HG03378 (cell line): ENCODE results near the gene APBB2.
"Not testable (repeated sequence)": the region's sequence is repeated elsewhere in the genome, so short reads cannot be mapped to it uniquely, and the experiment has no call there.

Experiments used
- ATAC-seq: cut with Tn5 transposase; IDR thresholded peaks from one replicate; pipeline ENCODE4 v1.9.1; 2021; ENCODE audit warnings: mild to moderate bottlenecking, moderate library complexity; ENCODE audit not compliant: unreplicated experiment

Gene APBB2

DNA sequence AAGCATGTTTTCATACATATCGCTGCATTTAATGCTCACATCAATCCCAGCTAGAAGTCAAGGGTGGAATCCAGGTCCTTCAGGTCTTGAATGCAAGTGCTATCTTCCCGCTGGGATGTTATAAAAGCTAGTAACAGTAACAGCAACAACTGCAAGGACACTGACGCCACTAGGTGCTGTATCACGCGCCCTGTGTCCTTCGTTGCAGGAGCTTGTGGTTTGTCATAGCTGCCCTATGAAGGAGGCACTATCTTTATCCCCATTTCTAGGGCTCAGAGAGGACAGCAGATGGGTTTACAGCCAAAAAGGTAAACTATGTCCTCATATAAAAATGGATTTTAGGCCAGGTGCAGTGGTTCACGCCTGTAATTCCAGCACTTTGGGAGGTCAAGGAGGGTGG is 261.7 kb downstream of the APBB2 start:
- ATAC-seq: no peak

- ATAC-seq: no peak
Observed at GRCh38 chr4:40952217-40952616, 262.1 kb downstream of the APBB2 start.

- no peak for ATAC-seq
Observed at GRCh38 chr4:40951026-40951425, 263.3 kb downstream of the APBB2 start.

- no peak for ATAC-seq
Observed at GRCh38 chr4:40949358-40950100, 264.8 kb downstream of the APBB2 start.

DNA sequence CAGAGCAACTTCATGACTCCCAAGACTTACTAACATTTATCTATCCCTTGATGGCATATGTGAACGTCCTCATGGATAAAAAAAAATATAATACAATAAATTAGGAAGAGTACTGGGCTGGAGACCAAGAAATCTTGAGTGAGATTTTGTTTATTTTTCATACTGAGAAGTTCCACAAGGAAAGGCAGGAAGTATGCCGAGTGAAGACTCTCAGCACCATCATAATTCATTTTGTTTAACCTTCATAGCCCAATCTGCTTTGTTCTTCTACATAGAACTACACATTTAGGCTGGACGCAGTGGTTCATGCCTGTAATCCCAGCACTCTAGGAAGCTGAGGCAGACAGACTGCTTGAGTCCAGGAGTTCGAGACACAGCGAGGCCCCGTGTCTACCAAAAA is 266.3 kb downstream of the APBB2 start:
- ATAC-seq: no peak

- no peak for ATAC-seq
Observed at GRCh38 chr4:40946652-40947051, 267.7 kb downstream of the APBB2 start.

DNA sequence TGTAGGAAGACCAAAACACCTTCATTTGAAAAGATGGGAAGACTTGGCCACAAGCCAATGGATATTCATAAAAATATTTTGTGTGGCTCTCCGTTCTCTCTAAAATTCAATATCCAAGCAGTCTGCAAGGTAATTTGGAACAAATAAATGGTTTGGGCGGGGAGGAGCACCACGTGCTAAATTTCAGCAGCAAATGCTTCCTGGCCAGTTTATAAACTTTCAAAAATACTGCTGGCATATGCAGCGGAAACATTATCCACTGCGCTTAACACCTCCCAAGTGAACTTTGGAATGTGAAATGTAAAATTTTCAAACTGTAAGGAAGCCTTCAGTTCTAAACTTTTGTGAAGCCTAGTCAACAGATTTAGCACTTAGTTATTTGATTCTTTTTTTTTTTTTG is 273.6 kb downstream of the APBB2 start:
- no peak for ATAC-seq

DNA sequence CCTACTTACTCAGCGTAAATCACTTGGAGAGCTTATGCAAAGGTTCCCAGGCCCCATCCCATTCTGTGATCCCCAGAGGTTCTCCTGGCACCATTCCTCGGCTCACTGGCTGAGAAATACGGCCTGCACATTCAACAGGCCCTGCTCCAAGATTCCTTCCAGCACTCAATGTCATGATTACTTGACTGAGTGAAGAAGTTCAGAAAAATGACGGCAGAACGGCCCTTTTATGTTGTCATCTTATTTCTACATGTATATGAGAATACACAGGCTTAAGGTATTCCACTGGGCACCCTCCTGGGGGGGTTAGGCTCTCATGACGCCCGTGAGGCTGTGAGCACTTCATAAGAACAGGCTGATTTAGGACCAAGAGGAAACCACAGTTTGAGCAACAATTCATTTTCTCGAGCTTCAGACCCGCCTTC is 274.0 kb downstream of the APBB2 start:
- ATAC-seq: no peak

- no peak for ATAC-seq
Observed at GRCh38 chr4:40939856-40940255, 274.5 kb downstream of the APBB2 start.

GRCh38 chr4:40938337-40938736 is 276.0 kb downstream of the APBB2 start:
- ATAC-seq: no peak

DNA sequence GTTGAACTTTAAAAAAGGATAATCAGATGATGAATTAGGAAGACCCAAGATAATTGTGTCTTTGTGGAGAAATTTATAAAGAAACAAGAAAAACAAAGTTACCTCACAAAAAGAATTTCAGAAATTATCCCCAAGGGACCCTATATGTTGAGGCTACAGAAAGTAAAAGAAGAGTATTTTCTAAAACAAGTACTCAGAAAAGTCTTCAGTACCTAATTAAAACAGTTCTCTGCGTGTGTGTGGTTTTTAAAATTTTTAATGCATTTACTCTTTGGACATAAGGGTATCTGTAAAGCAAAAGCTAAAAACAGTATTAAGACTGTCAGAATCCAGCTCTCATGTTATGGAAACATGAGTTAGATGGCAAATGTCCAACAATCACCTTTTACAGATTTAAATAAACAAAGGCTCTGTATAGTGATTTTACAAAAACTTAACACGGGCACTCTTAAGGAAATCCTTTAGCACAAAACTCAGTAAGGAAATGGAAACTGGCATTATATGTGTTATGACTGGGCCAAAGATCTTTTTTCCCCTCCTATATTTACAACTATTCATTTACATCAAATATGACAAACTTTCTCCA is 277.1 kb downstream of the APBB2 start:
- ATAC-seq: no peak

DNA sequence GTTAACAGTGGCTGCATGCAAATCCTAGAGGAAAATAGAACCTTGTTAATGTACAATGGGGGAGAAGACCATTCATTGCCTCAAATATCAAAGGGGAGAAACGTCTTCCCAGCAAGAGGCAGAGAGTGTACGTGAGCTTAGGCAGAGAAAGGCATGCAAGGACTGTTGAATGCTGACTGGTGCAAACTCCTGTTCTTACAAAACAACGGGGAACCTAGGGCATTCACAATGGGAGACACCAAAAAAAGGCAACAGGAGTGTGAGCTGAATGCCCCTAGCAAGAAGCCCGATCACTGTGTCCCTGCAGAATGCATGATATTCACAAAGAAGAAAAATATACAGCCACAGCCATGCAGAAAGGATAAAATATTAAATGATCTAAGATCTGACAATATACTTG is 279.7 kb downstream of the APBB2 start:
- no peak for ATAC-seq

GRCh38 chr4:40933272-40934053 is 280.9 kb downstream of the APBB2 start:
- ATAC-seq: no peak

DNA sequence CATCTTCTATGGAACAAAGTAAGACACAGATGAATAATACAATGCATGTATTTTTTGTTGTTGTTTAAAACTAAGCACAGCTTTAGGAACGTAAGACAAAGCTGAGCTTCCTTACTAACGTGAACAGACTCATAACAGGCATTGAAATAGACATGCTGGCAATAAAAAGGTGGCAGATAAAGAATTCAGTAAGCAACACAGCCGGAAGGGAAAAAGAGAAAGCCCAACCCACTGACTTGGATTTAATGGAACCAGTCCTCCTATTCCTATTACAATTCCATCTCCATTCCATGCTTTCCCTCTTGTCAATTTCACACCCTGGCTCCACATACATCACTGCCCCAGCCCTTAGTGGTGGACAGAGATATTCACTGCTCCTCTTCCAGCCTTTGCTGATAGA is 282.5 kb downstream of the APBB2 start:
- no peak for ATAC-seq

DNA sequence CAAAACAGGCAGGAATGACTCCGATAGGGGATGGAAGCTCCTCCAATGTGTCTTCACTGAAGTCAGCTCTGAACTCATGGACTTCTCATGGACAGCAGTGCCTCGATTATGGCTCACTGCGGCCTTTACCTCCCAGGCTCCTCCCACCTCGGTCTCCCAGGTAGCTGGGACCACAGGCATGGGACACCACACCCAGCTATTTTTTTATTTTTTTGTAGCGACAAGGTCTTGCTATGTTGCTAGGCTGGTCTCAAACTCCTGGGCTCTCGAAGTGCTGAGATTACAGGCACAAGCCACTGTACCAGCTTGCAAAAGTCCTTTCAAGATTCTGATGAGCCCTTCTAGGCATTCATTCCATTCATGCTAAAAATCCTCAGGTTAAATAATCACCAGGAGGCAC is 283.1 kb downstream of the APBB2 start:
- no peak for ATAC-seq

DNA sequence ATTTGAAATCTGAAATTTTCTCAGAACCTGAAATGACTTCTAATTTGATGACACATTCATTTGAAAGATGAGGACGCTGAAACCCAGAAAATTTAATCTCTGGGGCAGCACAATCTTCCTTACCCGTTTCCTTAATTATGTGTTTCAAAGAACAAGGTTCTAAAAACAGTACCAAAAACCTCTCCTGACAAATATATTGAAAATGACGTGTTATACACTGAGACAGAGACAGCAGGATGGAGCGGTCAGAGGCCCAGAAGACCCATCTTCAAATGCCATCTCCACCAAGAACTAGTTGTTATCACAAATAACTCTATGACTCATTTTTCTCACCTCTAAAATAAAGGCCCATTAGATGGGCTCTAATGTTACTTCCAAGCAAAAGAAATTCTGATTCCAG is 287.3 kb downstream of the APBB2 start:
- no peak for ATAC-seq

- ATAC-seq: no peak
Observed at GRCh38 chr4:40924793-40925117, 289.6 kb downstream of the APBB2 start.

GRCh38 chr4:40924096-40924792 is 290.1 kb downstream of the APBB2 start:
- ATAC-seq: peak; percentile 74

DNA sequence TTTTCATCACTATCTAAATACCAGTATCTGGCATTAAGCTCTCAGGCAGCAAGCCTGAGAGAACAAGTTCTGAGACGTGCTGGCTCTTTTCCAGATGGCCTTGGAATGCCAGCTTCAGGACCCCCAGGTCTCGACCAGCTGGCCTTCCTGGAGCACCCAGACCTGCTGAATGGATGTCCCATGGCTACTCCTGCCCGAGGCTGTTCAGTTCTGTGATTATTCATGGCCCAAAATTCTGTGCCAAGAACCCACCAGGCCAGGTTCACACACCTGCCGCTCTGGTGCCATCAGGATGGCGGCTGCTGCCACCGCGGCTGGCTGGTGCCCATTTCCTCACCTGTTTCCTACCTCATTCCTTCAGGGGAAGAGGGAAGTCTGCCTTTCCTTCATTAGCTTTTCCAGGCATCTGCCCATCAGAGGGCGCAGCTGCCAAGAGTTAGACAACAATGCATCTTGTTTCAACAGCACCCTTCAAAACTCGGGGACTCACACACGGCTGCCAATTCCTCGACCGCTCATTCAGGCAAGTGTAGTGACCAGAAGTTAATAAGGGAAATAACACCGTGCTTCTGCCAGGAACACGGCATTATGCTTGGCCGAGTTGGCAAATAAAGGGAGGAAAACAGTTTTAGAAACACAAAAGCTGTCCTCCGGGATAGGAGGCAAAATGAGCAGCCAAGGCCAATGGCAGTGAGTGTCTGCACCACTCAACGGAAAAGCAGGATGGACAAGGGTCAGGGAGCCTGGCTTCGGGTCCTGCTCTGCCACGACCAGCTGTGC is 290.8 kb downstream of the APBB2 start:
- no peak for ATAC-seq

GRCh38 chr4:40919976-40920375 is 294.4 kb downstream of the APBB2 start:
- ATAC-seq: not testable (repeated sequence)

GRCh38 chr4:40918330-40918729 is 296.0 kb downstream of the APBB2 start:
- no peak for ATAC-seq
